GM21576 (cell line): ENCODE results near the gene SCNN1B.
"Not testable (repeated sequence)": the region's sequence is repeated elsewhere in the genome, so short reads cannot be mapped to it uniquely, and the experiment has no call there.

ENCODE experiments used
- ATAC-seq: cut with Tn5 transposase; IDR thresholded peaks from one replicate; pipeline ENCODE4 v1.9.1; 2021; ENCODE audit warnings: mild to moderate bottlenecking, moderate library complexity; ENCODE audit not compliant: unreplicated experiment

SCNN1B gene

GRCh38 chr16:23378921-23379320 lies 76.8 kb downstream of the SCNN1B start:
- ATAC-seq, result no peak

GRCh38 chr16:23379707-23380106 lies 77.6 kb downstream of the SCNN1B start:
- ATAC-seq, result no peak

GRCh38 chr16:23380501-23380951 lies 78.4 kb downstream of the SCNN1B start:
- no peak for ATAC-seq

GRCh38 chr16:23381702-23382101 lies 79.6 kb downstream of the SCNN1B start:
- ATAC-seq, result not testable (repeated sequence)

GRCh38 chr16:23382279-23382678 lies 80.2 kb downstream of the SCNN1B start:
- ATAC-seq, result no peak

GRCh38 chr16:23383881-23384280 lies 81.8 kb downstream of the SCNN1B start:
- no peak for ATAC-seq

- no peak for ATAC-seq
Measured at GRCh38 chr16:23384878-23385277, 82.8 kb downstream of the SCNN1B start.

- ATAC-seq, result no peak
Measured at GRCh38 chr16:23385441-23385840, 83.3 kb downstream of the SCNN1B start.

GRCh38 chr16:23387666-23388065 lies 85.6 kb downstream of the SCNN1B start:
- ATAC-seq, result no peak

- ATAC-seq, result no peak
Measured at GRCh38 chr16:23388786-23389185, 86.7 kb downstream of the SCNN1B start.

- no peak for ATAC-seq
Measured at GRCh38 chr16:23389201-23389600, 87.1 kb downstream of the SCNN1B start.

- ATAC-seq, result not testable (repeated sequence)
Measured at GRCh38 chr16:23389936-23390335, 87.8 kb downstream of the SCNN1B start.

GRCh38 chr16:23391381-23392222 lies 89.5 kb downstream of the SCNN1B start:
- ATAC-seq, result no peak

GRCh38 chr16:23392223-23392600 lies 90.1 kb downstream of the SCNN1B start:
- no peak for ATAC-seq

GRCh38 chr16:23394141-23394831 lies 92.2 kb downstream of the SCNN1B start:
- ATAC-seq, result no peak

- no peak for ATAC-seq
Measured at GRCh38 chr16:23395732-23396131, 93.6 kb downstream of the SCNN1B start.

- no peak for ATAC-seq
Measured at GRCh38 chr16:23397464-23397863, 95.4 kb downstream of the SCNN1B start.

GRCh38 chr16:23398987-23399805 lies 97.1 kb downstream of the SCNN1B start:
- no peak for ATAC-seq

GRCh38 chr16:23400447-23400846 lies 98.3 kb downstream of the SCNN1B start:
- not testable (repeated sequence) for ATAC-seq

GRCh38 chr16:23401139-23401538 lies 99.0 kb downstream of the SCNN1B start:
- ATAC-seq, result no peak

GRCh38 chr16:23402100-23402499 lies 100.0 kb downstream of the SCNN1B start:
- ATAC-seq, result no peak
